Measurements from ENCODE around the gene STARD3NL.
"Not testable (repeated sequence)": the region's sequence is repeated elsewhere in the genome, so short reads cannot be mapped to it uniquely, and the experiment has no call there.

The STARD3NL gene

GRCh38 chr7:38224392-38224791 lies 46.3 kb downstream of the STARD3NL start:
- Histone ChIP-seq H3K36me3 (peaks cover 29 to 57% (median 55%) of the 10 kb centered on the region in 3 donors), H3K27me3 (no peaks in the 10 kb centered on the region), H3K4me1 (peaks cover 0 to 8% (median 0%) of the 10 kb centered on the region in 4 donors), H3K9me3 (no peaks in the 10 kb centered on the region), H3K4me3 (no peak overlapping the region), H3K27ac (no peak overlapping the region)
- intact Hi-C loops (cut with DNase I; ENCODE audit: low total_unique reads) = loop anchor here (5.0 kb wide), 1 partner anchor 322 kb away; no protein-coding TSS in a partner anchor
- no peak for DNase-seq
- TF ChIP-seq CTCF (IDR thresholded peaks at IDR 0.05) = no peak

GRCh38 chr7:38229386-38229785 lies 51.3 kb downstream of the STARD3NL start:
- intact Hi-C loops (cut with DNase I; ENCODE audit: low total_unique reads) = no loop called here
- DNase-seq = no peak
- Histone ChIP-seq H3K4me3 (no peak overlapping the region), H3K9me3 (no peaks in the 10 kb centered on the region), H3K27ac (no peak overlapping the region), H3K27me3 (no peaks in the 10 kb centered on the region), H3K36me3 (peaks cover 33 to 65% (median 46%) of the 10 kb centered on the region in 3 donors), H3K4me1 (no peaks in the 10 kb centered on the region)
- no peak for TF ChIP-seq CTCF (IDR thresholded peaks at IDR 0.05)

- intact Hi-C loops (cut with DNase I; ENCODE audit: low total_unique reads) = no loop called here
- Histone ChIP-seq H3K36me3 (peaks cover 33 to 65% (median 44%) of the 10 kb centered on the region in 3 donors), H3K9me3 (no peaks in the 10 kb centered on the region), H3K4me3 (no peak overlapping the region), H3K27me3 (no peaks in the 10 kb centered on the region), H3K4me1 (no peaks in the 10 kb centered on the region), H3K27ac (no peak overlapping the region)
- TF ChIP-seq CTCF (IDR thresholded peaks at IDR 0.05) = no peak
- no peak for DNase-seq
Observed at GRCh38 chr7:38229884-38230642, 52.0 kb downstream of the STARD3NL start.

- Histone ChIP-seq H3K4me3 (no peak overlapping the region), H3K36me3 (peaks cover 23 to 49% (median 30%) of the 10 kb centered on the region in 3 donors), H3K9me3 (no peaks in the 10 kb centered on the region), H3K27me3 (no peaks in the 10 kb centered on the region), H3K4me1 (no peaks in the 10 kb centered on the region), H3K27ac (no peak overlapping the region)
- no peak for DNase-seq
- TF ChIP-seq CTCF (IDR thresholded peaks at IDR 0.05) = no peak
- intact Hi-C loops (cut with DNase I; ENCODE audit: low total_unique reads) = no loop called here
Observed at GRCh38 chr7:38232502-38233366, 54.7 kb downstream of the STARD3NL start.

GRCh38 chr7:38234759-38235158 lies 56.7 kb downstream of the STARD3NL start:
- H3K4me3 ChIP-seq; DNase-seq; intact Hi-C loops (cut with DNase I; ENCODE audit: low total_unique reads); H3K4me1 ChIP-seq; H3K27ac ChIP-seq; H3K27me3 ChIP-seq; H3K9me3 ChIP-seq: not testable (repeated sequence)
- H3K36me3 ChIP-seq = peaks cover 6 to 31% (median 14%) of the 10 kb centered on the region in 3 donors

GRCh38 chr7:38235606-38236005 lies 57.6 kb downstream of the STARD3NL start:
- no peak overlapping the region for H3K4me3 ChIP-seq
- no peak for TF ChIP-seq CTCF (IDR thresholded peaks at IDR 0.05)
- intact Hi-C loops (cut with DNase I; ENCODE audit: low total_unique reads) = no loop called here

GRCh38 chr7:38239129-38239528 lies 61.1 kb downstream of the STARD3NL start:
- DNase-seq; H3K9me3 ChIP-seq; H3K27ac ChIP-seq; H3K36me3 ChIP-seq; H3K27me3 ChIP-seq; intact Hi-C loops (cut with DNase I; ENCODE audit: low total_unique reads); H3K4me1 ChIP-seq; H3K4me3 ChIP-seq: not testable (repeated sequence)

More at GRCh38 chr7:38235606-38236005, 57.6 kb downstream of the STARD3NL start:
- peaks cover 0 to 23% (median 5%) of the 10 kb centered on the region in 3 donors for H3K36me3 ChIP-seq
- DNase-seq = no peak
- no peaks in the 10 kb centered on the region for H3K9me3 ChIP-seq
- H3K4me1 ChIP-seq = no peaks in the 10 kb centered on the region
- no peak overlapping the region for H3K27ac ChIP-seq
- H3K27me3 ChIP-seq = no peaks in the 10 kb centered on the region
